ENCODE data around the gene CHCHD3.
"Not testable (repeated sequence)": the region's sequence is repeated elsewhere in the genome, so short reads cannot be mapped to it uniquely, and the experiment has no call there.

The CHCHD3 gene

GRCh38 chr7:132979524-132979923 lies 102.4 kb downstream of the CHCHD3 start:
- Histone ChIP-seq H3K4me3 (replicated peaks; ENCODE audit: low read depth, low read length) (no peak overlapping the region), H3K27me3 (replicated peaks; ENCODE audit: control insufficient read depth, insufficient read depth, low read length) (no peaks in the 10 kb centered on the region), H3K36me3 (ENCODE audit: control insufficient read depth, insufficient read depth, low read length) (no peaks in the 10 kb centered on the region)
- no peak for TF ChIP-seq CTCF (IDR thresholded peaks at IDR 0.05; ENCODE audit: insufficient read depth, low read length, poor library complexity, severe bottlenecking)
- DNase-seq (ENCODE audit: extremely low read depth, insufficient read length) = no peak

DNA sequence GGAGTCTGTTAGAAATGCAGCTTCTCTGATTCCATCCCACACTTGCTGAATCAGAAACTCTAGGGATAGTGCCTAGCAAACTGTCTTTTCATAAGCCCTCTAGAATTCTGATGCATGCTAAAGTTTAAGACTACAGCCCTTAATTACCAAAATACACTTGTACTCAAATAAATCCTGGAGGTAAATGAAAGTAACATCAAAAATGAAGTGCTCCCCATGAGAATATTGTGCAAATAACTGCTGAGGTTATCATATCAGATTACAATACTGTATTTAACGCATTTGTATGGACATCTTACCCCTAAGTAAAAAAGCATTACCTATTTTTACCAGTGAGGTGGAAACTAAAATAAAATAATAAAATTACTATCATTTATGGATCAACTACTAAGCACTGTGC lies 104.7 kb downstream of the CHCHD3 start:
- H3K36me3 ChIP-seq (ENCODE audit: control insufficient read depth, insufficient read depth, low read length) = peaks cover 2% of the 10 kb centered on the region; the same call in 1 of the 2 replicates
- TF ChIP-seq CTCF (IDR thresholded peaks at IDR 0.05; ENCODE audit: insufficient read depth, low read length, poor library complexity, severe bottlenecking) = no peak
- H3K4me3 ChIP-seq (replicated peaks; ENCODE audit: low read depth, low read length) = no peak overlapping the region
- no peak for DNase-seq (ENCODE audit: extremely low read depth, insufficient read length)
- H3K27me3 ChIP-seq (replicated peaks; ENCODE audit: control insufficient read depth, insufficient read depth, low read length) = no peaks in the 10 kb centered on the region

DNA sequence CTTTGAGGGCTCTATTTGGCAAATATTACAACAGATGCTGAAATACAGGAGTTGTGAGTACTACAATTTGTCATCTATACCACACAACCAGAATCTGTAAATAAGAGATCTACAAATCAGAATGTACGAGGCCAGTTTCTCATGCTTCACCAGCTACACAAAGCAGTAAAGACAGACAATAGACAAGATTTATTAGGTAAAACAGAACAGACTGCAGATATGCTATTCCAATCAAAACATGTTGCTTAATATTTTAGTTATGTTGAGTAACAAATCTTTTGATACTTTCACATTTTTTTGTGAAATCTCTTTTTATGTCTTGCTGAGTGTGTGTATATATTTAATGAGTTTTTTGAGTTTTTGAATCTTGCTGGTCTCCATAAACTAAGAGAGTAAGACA lies 109.1 kb downstream of the CHCHD3 start:
- no peak for TF ChIP-seq CTCF (IDR thresholded peaks at IDR 0.05; ENCODE audit: insufficient read depth, low read length, poor library complexity, severe bottlenecking)
- Histone ChIP-seq H3K36me3 (ENCODE audit: control insufficient read depth, insufficient read depth, low read length) (peaks cover 2% of the 10 kb centered on the region), H3K27me3 (replicated peaks; ENCODE audit: control insufficient read depth, insufficient read depth, low read length) (no peaks in the 10 kb centered on the region), H3K4me3 (replicated peaks; ENCODE audit: low read depth, low read length) (no peak overlapping the region)
- no peak for DNase-seq (ENCODE audit: extremely low read depth, insufficient read length)

DNA sequence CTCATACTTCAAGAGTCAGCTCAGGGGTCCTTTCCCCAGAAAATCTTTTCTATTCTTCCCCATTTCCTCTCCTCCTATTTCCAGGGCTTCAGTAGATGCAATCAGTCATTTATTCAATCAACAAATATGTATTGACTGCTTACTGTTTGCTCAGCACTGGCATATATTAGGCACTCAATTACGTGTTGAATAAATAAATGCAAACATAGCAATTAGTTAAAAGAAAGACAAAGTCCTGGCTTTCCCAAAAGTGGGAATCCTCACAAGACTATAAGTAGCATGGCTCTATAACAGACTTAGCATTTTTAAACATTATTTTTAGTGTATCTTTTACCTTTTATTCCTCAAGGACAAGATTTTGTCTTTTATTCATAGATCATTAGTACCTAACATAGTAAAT lies 111.6 kb downstream of the CHCHD3 start:
- no peak for TF ChIP-seq CTCF (IDR thresholded peaks at IDR 0.05; ENCODE audit: insufficient read depth, low read length, poor library complexity, severe bottlenecking)
- H3K4me3 ChIP-seq (replicated peaks; ENCODE audit: low read depth, low read length) = no peak overlapping the region
- H3K27me3 ChIP-seq (replicated peaks; ENCODE audit: control insufficient read depth, insufficient read depth, low read length) = no peaks in the 10 kb centered on the region
- DNase-seq (ENCODE audit: extremely low read depth, insufficient read length) = no peak
- H3K36me3 ChIP-seq (ENCODE audit: control insufficient read depth, insufficient read depth, low read length) = peaks cover 2% of the 10 kb centered on the region

GRCh38 chr7:132969520-132969919 lies 112.4 kb downstream of the CHCHD3 start:
- Histone ChIP-seq H3K4me3 (replicated peaks; ENCODE audit: low read depth, low read length) (no peak overlapping the region), H3K36me3 (ENCODE audit: control insufficient read depth, insufficient read depth, low read length) (peaks cover 2% of the 10 kb centered on the region), H3K27me3 (replicated peaks; ENCODE audit: control insufficient read depth, insufficient read depth, low read length) (no peaks in the 10 kb centered on the region)
- no peak for TF ChIP-seq CTCF (IDR thresholded peaks at IDR 0.05; ENCODE audit: insufficient read depth, low read length, poor library complexity, severe bottlenecking)
- DNase-seq (ENCODE audit: extremely low read depth, insufficient read length) = no peak

GRCh38 chr7:132967470-132967848 lies 114.4 kb downstream of the CHCHD3 start:
- H3K4me3 ChIP-seq (replicated peaks; ENCODE audit: low read depth, low read length); DNase-seq (ENCODE audit: extremely low read depth, insufficient read length); H3K36me3 ChIP-seq (ENCODE audit: control insufficient read depth, insufficient read depth, low read length); H3K27me3 ChIP-seq (replicated peaks; ENCODE audit: control insufficient read depth, insufficient read depth, low read length): not testable (repeated sequence)

Measured in GM06990 (cell line).